Occipital lobe (tissue), 3 donors: ENCODE data around the gene PRKX. TPM values are rescaled to one million over a fixed set of nuclear protein-coding genes. Genes with fewer than 3 reads are reported as not detected.
"Not testable (repeated sequence)": the region's sequence is repeated elsewhere in the genome, so short reads cannot be mapped to it uniquely, and the experiment has no call there.

ENCODE experiments used
- DNase-seq: peaks from one replicate; lab custom pipeline; 2025; lab: John Stamatoyannopoulos, UW
- small RNA-seq: library from RNA; depleted of rRNA; stranded (forward); fragments of <200 nt; gene quantifications from one replicate; pipeline ENCODE3, GENCODE V24; 2014
- total RNA-seq: library from RNA; depleted of rRNA; stranded (reverse); fragments of >200 nt; gene quantifications from one replicate; pipeline ENCODE4 v1.2.3, GENCODE V29; 2014

The PRKX gene
- total RNA-seq, 1 donor from 2014 or later: 16.4 TPM

DNA sequence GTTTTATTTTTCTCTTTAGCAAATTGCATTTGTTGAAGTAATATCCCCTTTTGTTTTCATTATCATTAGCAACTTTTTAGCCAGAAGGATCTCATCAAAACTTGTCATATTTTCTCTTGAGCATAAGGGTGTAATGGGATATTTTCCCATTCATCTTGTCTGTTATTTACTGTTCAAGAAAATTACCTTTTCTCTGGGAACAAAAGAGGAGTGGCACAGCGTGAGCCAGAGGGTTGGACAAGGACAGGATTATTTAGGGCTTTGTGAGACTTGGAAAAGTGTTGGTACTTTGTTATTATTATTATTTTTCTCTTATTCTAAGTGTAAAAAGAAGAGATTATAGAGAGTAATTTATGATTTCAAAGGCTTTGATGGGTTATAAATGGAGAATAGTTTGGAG is 135.9 kb downstream of the PRKX start:
- DNase-seq: no peak

DNA sequence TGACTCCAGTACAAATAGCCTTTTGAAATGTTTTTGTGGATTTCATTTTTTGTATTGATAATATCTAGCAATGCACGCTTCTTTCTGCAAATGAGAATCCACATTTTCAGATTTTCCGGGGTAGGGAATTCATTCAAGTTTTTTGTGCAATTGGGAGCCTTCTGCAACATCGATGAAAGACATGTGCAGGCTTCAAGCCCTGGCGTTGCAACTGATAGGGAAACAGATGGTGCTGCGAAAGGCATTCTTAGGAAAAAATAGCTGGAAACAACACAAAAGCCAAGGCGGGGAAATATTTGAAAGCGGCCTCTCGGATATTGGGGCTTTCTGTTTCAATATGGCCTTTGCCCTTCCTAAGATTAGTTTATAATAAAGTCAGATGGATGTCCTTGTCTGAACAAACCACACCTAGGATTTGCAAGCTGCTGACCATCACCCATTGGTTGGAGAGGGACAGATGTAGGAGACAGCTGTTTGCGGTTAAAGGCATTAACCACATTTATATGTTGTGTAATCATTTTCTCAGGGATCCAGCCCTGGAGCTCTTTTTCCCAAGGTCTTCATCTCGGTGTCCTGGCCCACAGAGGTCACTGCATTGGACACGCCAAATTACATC is 136.5 kb downstream of the PRKX start:
- no peak for DNase-seq

DNA sequence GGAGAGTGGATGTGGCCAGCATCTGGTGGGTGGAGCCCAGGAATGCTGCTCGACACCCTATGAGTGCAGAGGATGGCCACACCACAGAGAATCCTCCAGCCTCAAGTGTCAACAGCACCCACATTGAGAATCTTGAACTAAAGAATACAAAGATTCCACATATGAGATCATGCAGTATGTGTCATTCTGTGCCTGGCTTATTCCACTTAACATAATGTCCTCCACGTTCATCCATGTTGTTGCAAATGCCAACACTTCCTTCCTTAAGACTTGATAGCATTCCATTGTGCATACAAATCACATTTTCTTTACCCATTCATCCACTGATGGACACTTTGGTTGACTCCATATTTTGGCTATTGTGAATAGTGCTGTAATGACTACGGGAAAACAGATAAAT is 145.8 kb downstream of the PRKX start:
- no peak for DNase-seq

DNA sequence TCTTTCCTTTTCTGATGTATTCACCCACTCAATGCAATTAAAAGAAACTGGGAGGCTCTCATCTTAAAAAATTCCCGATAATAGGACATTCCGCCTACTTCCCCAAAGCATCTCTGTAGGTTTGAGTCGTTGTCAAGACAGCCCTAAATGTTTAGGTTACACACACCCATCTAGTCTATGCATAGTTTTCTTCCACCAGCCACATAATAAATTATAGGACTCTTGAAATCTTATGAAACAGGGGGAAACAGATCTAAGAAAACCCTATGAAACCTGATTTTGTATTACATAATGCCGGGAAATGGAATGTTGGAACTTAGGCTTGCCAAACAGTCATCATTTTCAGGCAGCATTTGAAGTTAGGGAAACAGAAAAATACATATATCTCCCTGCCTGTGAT is 150.0 kb downstream of the PRKX start:
- no peak for DNase-seq

DNA sequence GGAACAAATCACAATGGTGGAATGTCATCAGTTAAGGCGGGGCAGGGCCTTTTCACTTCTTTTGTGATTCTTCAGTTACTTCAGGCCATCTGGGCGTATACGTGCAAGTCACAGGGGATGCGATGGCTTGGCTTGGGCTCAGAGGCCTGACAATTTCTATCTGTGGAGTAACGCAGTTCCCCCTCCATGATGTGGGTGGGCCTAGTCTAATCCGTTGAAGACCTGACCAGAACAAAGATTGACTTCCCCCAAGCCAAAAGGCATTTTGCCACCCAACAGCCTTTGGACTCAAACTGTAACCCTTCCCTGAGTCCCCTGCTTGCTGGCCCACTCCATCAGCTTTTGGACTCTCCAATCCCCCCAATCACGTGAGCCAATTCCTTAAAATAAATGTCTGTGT is 153.4 kb downstream of the PRKX start:
- DNase-seq: not testable (repeated sequence)

Small RNAs within 50 kb of the gene (small RNA-seq; reads per million reads assigned to genes)
- gene RF00019 (not detected), gene RNU6-114P (not detected)
